IPS-11a (cell line): Measurements from ENCODE around the gene SCYGR3.

ENCODE experiments used
- H3K4me3 ChIP-seq: one replicate; pipeline ENCODE4 v1.5.1; 2013; ENCODE audit warnings: low read depth, low read length, control low read depth

Gene SCYGR3

GRCh38 chr2:227614740-227615139 is at the start of gene SCYGR3:
SCYGR3 (minus strand) TSS chr2:227614840; CDS start chr2:227614840, 0 bp downstream.
- H3K4me3 ChIP-seq, result no peak within 1 kb of the TSS

- no peak overlapping the region for H3K4me3 ChIP-seq
Measured at GRCh38 chr2:227661827-227662226, 47.2 kb upstream of the SCYGR3 start.

GRCh38 chr2:227661025-227661649 is 46.5 kb upstream of the SCYGR3 start:
- H3K4me3 ChIP-seq, result no peak overlapping the region

GRCh38 chr2:227657199-227657845 is 42.7 kb upstream of the SCYGR3 start:
- no peak overlapping the region for H3K4me3 ChIP-seq

GRCh38 chr2:227655454-227655853 is 40.8 kb upstream of the SCYGR3 start:
- no peak overlapping the region for H3K4me3 ChIP-seq

- no peak overlapping the region for H3K4me3 ChIP-seq
Measured at GRCh38 chr2:227654426-227654825, 39.8 kb upstream of the SCYGR3 start.

GRCh38 chr2:227653419-227653818 is 38.8 kb upstream of the SCYGR3 start:
- H3K4me3 ChIP-seq, result no peak overlapping the region

- H3K4me3 ChIP-seq, result no peak overlapping the region
Measured at GRCh38 chr2:227643990-227644551, 29.4 kb upstream of the SCYGR3 start.

GRCh38 chr2:227642656-227643055 is 28.0 kb upstream of the SCYGR3 start:
- no peak overlapping the region for H3K4me3 ChIP-seq

- no peak overlapping the region for H3K4me3 ChIP-seq
Measured at GRCh38 chr2:227634201-227634600, 19.6 kb upstream of the SCYGR3 start.

- H3K4me3 ChIP-seq, result no peak overlapping the region
Measured at GRCh38 chr2:227632827-227633226, 18.2 kb upstream of the SCYGR3 start.

GRCh38 chr2:227630322-227630721 is 15.7 kb upstream of the SCYGR3 start:
- H3K4me3 ChIP-seq, result no peak overlapping the region

- H3K4me3 ChIP-seq, result no peak overlapping the region
Measured at GRCh38 chr2:227629435-227629834, 14.8 kb upstream of the SCYGR3 start.

- H3K4me3 ChIP-seq, result no peak overlapping the region
Measured at GRCh38 chr2:227627769-227628168, 13.1 kb upstream of the SCYGR3 start.

- no peak overlapping the region for H3K4me3 ChIP-seq
Measured at GRCh38 chr2:227626580-227627151, 12.0 kb upstream of the SCYGR3 start.

- no peak overlapping the region for H3K4me3 ChIP-seq
Measured at GRCh38 chr2:227625420-227625819, 10.8 kb upstream of the SCYGR3 start.

- no peak overlapping the region for H3K4me3 ChIP-seq
Measured at GRCh38 chr2:227623226-227623625, 8.6 kb upstream of the SCYGR3 start.

- no peak within 1 kb of the TSS for H3K4me3 ChIP-seq
Measured at GRCh38 chr2:227617316-227618230, 2.9 kb upstream of the SCYGR3 start, which contains the start of gene SCYGR4. SCYGR4 (plus strand) TSS chr2:227617498; CDS start chr2:227617498, 0 bp downstream.

- H3K4me3 ChIP-seq, result no peak overlapping the region
Measured at GRCh38 chr2:227616631-227617030, 2.0 kb upstream of the SCYGR3 start.

GRCh38 chr2:227615906-227616305 is 1.3 kb upstream of the SCYGR3 start:
- H3K4me3 ChIP-seq, result no peak overlapping the region

GRCh38 chr2:227615181-227615580 is 541 bp upstream of the SCYGR3 start:
- H3K4me3 ChIP-seq, result no peak overlapping the region
